Body of pancreas (tissue), 4 donors: ENCODE data around the gene SLC35C1. TPM values are rescaled to one million over a fixed set of nuclear protein-coding genes. Genes with fewer than 3 reads are reported as not detected.

Source experiments
- ATAC-seq: fragments of 150-250 bp; one replicate; pipeline ENCODE4 v1.9.1; 2016
- DNase-seq, 4 donors: peaks; one replicate each; pipeline ENCODE4 v3.0.0-alpha.2; 2019
- H3K27ac ChIP-seq, 4 donors: fragments of 200-600 bp; sonication (generic); 1 replicate in 3 of 4; 2 replicates in 1 of 4; pipeline versions ENCODE4 v1.5.1 to v1.6.1; 2016 to 2019; ENCODE audit warnings: mild to moderate bottlenecking in 1 of 4, mixed read lengths in 1 of 4, moderate library complexity in 1 of 4
- H3K27me3 ChIP-seq, 2 donors: fragments of 200-600 bp; sonication (generic); one replicate each; pipeline ENCODE4 v1.6.0; 2016; ENCODE audit warnings: mild to moderate bottlenecking in 1 of 2
- H3K36me3 ChIP-seq, 2 donors: fragments of 200-600 bp; sonication (generic); replicated peaks in 1 of 2; 2 replicates each; pipeline ENCODE4 v1.5.1; 2016; ENCODE audit warnings: low read depth in 2 of 2; ENCODE audit not compliant: insufficient read depth in 1 of 2
- H3K4me1 ChIP-seq: fragments of 200-600 bp; sonication (generic); one replicate; pipeline ENCODE4 v1.6.0; 2016
- H3K4me3 ChIP-seq, 2 donors: fragments of 200-600 bp; sonication (generic); 1 replicate in 1 of 2; 2 replicates in 1 of 2; pipeline ENCODE4 v1.5.1; 2016 to 2019
- H3K9me3 ChIP-seq, 3 donors: fragments of 200-600 bp; sonication (generic); 1 replicate in 2 of 3; 2 replicates in 1 of 3; pipeline ENCODE4 v1.5.1; 2016
- POLR2A ChIP-seq, 3 donors: fragments of 450-650 bp; IDR thresholded peaks; one replicate each; pipeline ENCODE4 v1.6.1; 2016; ENCODE audit warnings: antibody characterized with exemption in 3 of 3, mild to moderate bottlenecking in 2 of 3
- WGBS, 2 donors: methylation state at CpG; one replicate each; pipeline ENCODE4 v1.1.5; 2017; 5-methylcytosine and 5-hydroxymethylcytosine counted together
- intact Hi-C: fragments of 100-400 bp; cut with DNase I; formaldehyde crosslinking; loops from one replicate; pipeline ENCODE4 v1.15.1; 2023
- total RNA-seq, 2 donors: library from RNA; depleted of rRNA; stranded (reverse); fragments of >200 nt; gene quantifications; one replicate each; pipeline ENCODE4 v1.1.0, GENCODE V29; 2016
- TF ChIP-seq, protein P1 (sequence below), 7 experiments: fragments of 450-650 bp in 4 of 7; fragments of 200-600 bp in 3 of 7; sonication (generic) in 3 of 7; IDR thresholded peaks; one replicate each; pipeline ENCODE4 v1.5.1; 2016 to 2019; ENCODE audit warnings: antibody characterized with exemption in 7 of 7

Gene SLC35C1
- total RNA-seq, 2 donors from 2014 or later: 11.2 to 22.7 TPM

DNA sequence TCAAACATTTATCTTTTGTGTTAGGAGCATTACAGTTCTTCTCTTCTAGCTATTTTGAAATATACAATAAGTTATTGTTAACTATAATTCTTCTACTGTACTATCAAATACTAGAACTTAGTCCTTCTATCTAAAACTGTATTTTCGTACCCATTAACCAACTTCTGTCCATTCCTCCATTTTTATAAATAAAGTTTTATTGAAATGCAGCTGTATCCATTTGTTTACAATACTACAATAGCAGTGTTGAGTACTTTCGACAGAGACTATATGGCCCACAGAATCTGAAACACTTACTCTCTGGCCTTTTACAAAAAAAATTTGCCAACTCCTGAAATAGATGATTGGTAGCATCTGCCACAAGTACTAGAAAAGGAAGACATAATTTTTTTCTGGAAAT is 4.7 kb upstream of the SLC35C1 start:
- Histone ChIP-seq H3K36me3 (no peaks in the 10 kb centered on the region), H3K27me3 (no peaks in the 10 kb centered on the region), H3K27ac (no peak overlapping the region), H3K4me3 (no peak overlapping the region), H3K4me1 (peaks cover 3% of the 10 kb centered on the region), H3K9me3 (no peaks in the 10 kb centered on the region)
- intact Hi-C loops: no loop called here
- no peak for ATAC-seq
- TF ChIP-seq POLR2A (IDR thresholded peaks at IDR 0.05): no peak
- TF ChIP-seq, protein P1, sequence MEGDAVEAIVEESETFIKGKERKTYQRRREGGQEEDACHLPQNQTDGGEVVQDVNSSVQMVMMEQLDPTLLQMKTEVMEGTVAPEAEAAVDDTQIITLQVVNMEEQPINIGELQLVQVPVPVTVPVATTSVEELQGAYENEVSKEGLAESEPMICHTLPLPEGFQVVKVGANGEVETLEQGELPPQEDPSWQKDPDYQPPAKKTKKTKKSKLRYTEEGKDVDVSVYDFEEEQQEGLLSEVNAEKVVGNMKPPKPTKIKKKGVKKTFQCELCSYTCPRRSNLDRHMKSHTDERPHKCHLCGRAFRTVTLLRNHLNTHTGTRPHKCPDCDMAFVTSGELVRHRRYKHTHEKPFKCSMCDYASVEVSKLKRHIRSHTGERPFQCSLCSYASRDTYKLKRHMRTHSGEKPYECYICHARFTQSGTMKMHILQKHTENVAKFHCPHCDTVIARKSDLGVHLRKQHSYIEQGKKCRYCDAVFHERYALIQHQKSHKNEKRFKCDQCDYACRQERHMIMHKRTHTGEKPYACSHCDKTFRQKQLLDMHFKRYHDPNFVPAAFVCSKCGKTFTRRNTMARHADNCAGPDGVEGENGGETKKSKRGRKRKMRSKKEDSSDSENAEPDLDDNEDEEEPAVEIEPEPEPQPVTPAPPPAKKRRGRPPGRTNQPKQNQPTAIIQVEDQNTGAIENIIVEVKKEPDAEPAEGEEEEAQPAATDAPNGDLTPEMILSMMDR (IDR thresholded peaks at IDR 0.05): no peak
- no peak for DNase-seq
- WGBS, 2 donors: 78 to 87% methylated on average over 2 of the region's 2 CpGs

DNA sequence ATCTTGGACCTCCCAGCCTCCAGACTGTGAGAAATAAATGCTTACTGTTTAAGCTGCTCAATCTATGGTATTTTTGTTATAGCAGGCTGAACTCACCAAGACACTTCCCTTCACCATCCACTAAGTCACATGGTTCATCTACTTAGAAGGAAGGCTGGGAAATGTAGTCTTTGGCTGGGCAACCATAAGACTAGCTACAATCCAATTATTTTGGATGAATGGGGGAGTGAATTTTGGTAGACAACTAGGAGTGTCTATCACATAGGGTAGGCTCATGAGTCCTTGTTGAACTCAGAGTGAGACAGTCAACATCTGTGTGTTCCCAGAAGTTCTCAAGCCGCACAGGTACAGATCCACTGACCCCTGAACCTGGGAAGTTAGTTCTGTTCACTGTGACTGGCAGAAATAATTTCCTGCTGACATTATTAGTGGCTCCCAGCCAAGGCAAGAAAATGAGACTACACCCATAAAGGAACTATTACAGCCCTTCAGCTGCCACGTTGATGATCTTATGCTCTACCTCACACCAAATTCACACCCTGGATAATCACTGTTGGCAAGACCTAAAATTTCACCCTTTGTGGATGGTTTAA is 3.1 kb upstream of the SLC35C1 start:
- DNase-seq: no peak
- Histone ChIP-seq H3K4me1 (peaks cover 19% of the 10 kb centered on the region), H3K9me3 (no peaks in the 10 kb centered on the region), H3K27me3 (no peaks in the 10 kb centered on the region), H3K27ac (no peak overlapping the region), H3K36me3 (no peaks in the 10 kb centered on the region), H3K4me3 (no peak overlapping the region)
- 58 to 61% methylated on average over 2 of the region's 2 CpGs for whole genome bisulfite sequencing, 2 donors
- intact Hi-C loops: no loop called here
- ATAC-seq: no peak
- TF ChIP-seq POLR2A (IDR thresholded peaks at IDR 0.05): no peak

DNA sequence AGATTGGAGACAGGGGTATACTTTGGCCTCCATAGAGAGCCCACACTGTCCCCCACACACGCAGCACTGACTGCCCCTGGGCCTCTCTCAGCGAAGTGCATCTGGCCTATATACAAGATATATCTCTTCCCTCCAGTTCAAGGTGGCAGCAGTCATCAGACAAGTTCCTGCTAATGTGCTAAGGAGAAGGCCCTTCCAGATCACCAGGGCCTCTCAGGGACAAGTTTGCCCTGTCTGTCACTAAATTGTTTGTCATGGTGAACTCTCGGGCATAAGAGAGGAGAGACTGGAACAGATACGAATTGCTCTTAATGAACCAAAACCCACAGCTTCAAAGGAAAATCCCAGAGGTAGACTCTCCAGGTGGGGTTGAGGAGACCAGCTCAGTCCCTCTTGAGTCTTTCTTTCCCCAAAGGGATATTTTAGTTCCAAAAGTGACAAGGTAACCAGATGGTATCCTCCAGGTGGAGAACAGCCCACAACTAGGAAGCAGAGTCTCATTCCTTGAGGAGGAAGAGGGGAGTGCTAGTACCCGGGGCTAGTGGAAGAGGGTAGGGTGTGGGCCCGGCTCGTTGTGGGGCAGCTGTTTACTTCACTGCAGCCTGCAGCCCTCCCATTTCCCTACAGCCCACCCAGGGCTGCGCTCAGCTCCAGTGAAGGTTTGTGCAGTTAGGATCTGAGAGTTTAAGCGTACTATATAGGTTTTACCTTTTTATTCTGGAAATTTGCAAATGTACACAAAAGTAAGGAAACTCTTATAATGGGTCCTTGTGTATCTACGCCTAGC is 2.2 kb upstream of the SLC35C1 start:
- ATAC-seq (no peak), DNase-seq (no peak)
- H3K27ac ChIP-seq: no peak overlapping the region
- TF ChIP-seq POLR2A (IDR thresholded peaks at IDR 0.05): no peak
- TF ChIP-seq, protein P1 (IDR thresholded peaks at IDR 0.05): no peak
- 90 to 93% methylated on average over 10 of the region's 10 CpGs for WGBS, 2 donors
- no peaks in the 10 kb centered on the region for H3K27me3 ChIP-seq
- H3K4me3 ChIP-seq: no peak overlapping the region
- H3K9me3 ChIP-seq: no peaks in the 10 kb centered on the region
- intact Hi-C loops: no loop called here
- H3K36me3 ChIP-seq: no peaks in the 10 kb centered on the region
- H3K4me1 ChIP-seq: peaks cover 28% of the 10 kb centered on the region

DNA sequence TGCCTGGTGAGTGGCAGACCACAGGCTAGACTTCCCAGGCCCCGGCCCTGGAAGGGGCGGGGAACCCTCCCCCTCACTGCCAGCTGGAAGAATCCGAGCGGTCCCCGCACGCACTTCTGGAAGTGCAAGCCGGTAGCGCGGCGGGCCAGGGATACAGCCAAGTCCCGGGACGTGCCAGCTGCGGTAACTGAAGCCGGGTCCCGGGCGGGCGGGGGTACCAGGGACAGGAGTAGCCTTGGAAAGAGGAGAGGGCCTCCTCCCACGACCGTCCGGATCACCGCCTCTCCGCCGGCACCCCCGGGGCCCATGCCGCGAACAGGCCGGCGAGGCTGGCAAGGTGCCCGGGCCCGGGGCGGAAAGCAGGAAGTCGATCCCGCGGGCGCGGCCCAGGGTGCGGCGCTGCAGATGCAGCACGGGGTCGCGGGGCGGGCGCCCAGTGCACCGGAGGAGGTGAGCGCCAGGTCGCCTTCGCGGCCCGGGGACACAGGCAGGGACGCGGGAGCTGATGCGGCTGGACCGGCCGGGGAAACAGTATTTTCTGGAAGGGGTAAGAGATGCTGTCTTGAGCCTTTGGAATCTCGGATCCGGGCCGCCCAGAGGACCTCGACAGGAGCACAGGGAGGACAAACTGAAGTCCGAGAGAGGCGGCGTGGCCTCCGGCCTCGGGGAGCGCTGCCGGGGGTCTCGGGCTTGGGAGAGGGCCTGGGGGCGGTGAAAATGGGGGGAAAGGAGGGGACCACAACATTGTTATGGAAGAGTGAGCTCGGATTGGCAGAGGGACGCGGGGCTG is 783 bp upstream of the SLC35C1 start:
- DNase-seq (peak; percentile 82 to 90 (median 86)), ATAC-seq (peak; percentile 66)
- intact Hi-C loops: no loop called here
- WGBS, 2 donors: 0% methylated on average over 20 to 70 of the region's 70 CpGs
- Histone ChIP-seq H3K27me3 (no peaks in the 10 kb centered on the region), H3K9me3 (no peaks in the 10 kb centered on the region), H3K4me3 (peak overlapping the region; percentile 59 to 72), H3K36me3 (no peaks in the 10 kb centered on the region), H3K4me1 (peaks cover 40% of the 10 kb centered on the region), H3K27ac (peak overlapping the region; percentile 86 to 95 (median 91))
- TF ChIP-seq, protein P1 (IDR thresholded peaks at IDR 0.05): peak in 1 of 7 experiments; percentile 10
- TF ChIP-seq POLR2A (IDR thresholded peaks at IDR 0.05): peak in 2 of 3 donors; percentile 27 to 43
